B cell (primary cell): ENCODE results near the gene PXMP2. TPM values are rescaled to one million over a fixed set of nuclear protein-coding genes. Genes with fewer than 3 reads are reported as not detected.

Experiments
- ATAC-seq: fragments of 200-7000 bp; cut with Tn5 transposase; one replicate; pipeline ENCODE4 v1.10.0; 2021; ENCODE audit warnings: low read depth, mild to moderate bottlenecking, moderate number of reproducible peaks, moderate library complexity
- CTCF ChIA-PET: fragments of 350-600 bp; sonication (Branson Sonifier 250); formaldehyde crosslinking; loops from one replicate; lab custom pipeline; 2021; ENCODE audit warnings: antibody characterized with exemption, inconsistent platforms; lab: Charles Lee
- POLR2A ChIA-PET: fragments of 350-600 bp; sonication (Branson Sonifier 250); formaldehyde crosslinking; loops from one replicate; lab custom pipeline; 2021; ENCODE audit warnings: antibody characterized with exemption; lab: Charles Lee
- DNase-seq: peaks from one replicate; pipeline ENCODE4 v3.0.0; 2013
- H2AFZ ChIP-seq: 2 replicates; pipeline ENCODE4 v1.6.1; 2012; ENCODE audit warnings: mild to moderate bottlenecking, low read depth, low read length; ENCODE audit not compliant: insufficient read depth, poor library complexity, severe bottlenecking
- H3K27ac ChIP-seq, 2 donors: 1 replicate in 1 of 2; 2 replicates in 1 of 2; pipeline ENCODE4 v1.5.1; 2012 to 2013; ENCODE audit warnings: low read length in 2 of 2, mild to moderate bottlenecking in 2 of 2, moderate library complexity in 1 of 2
- H3K27me3 ChIP-seq, 4 experiments: fragments of 200-600 bp in 1 of 4; sonication (generic) in 1 of 4; replicated peaks in 1 of 4; 1 replicate in 2 of 4; 2 replicates in 2 of 4; pipeline versions ENCODE4 v1.6.1 to v1.7.0; 2013 to 2016; ENCODE audit warnings: low read length in 3 of 4, mild to moderate bottlenecking in 2 of 4, mixed read lengths in 1 of 4, moderate library complexity in 1 of 4; ENCODE audit not compliant: insufficient read depth in 4 of 4, control insufficient read depth in 3 of 4; ENCODE audit errors: control extremely low read depth in 1 of 4
- H3K36me3 ChIP-seq, 2 experiments: replicated peaks in 1 of 2; 1 replicate in 1 of 2; 2 replicates in 1 of 2; pipeline versions ENCODE4 v1.6.1 to v1.7.1; 2013; ENCODE audit warnings: low read length in 1 of 2; ENCODE audit not compliant: insufficient read depth in 2 of 2, control insufficient read depth in 1 of 2; ENCODE audit errors: control extremely low read depth in 1 of 2, extremely low read depth in 1 of 2
- H3K4me1 ChIP-seq, 2 donors: fragments of 200-600 bp in 1 of 2; sonication (generic) in 1 of 2; 1 replicate in 1 of 2; 2 replicates in 1 of 2; pipeline versions ENCODE4 v1.5.1 to v1.6.1; 2013 to 2017; ENCODE audit warnings: low read length in 2 of 2; ENCODE audit not compliant: control insufficient read depth in 2 of 2, insufficient read depth in 2 of 2
- H3K4me2 ChIP-seq: replicated peaks from 2 replicates; pipeline ENCODE3; 2012; ENCODE audit warnings: mild to moderate bottlenecking, low read depth, low read length; ENCODE audit not compliant: poor library complexity, severe bottlenecking
- H3K4me3 ChIP-seq, 5 experiments: fragments of 200-600 bp in 1 of 5; sonication (generic) in 1 of 5; 1 replicate in 3 of 5; 2 replicates in 2 of 5; pipeline versions ENCODE4 v1.5.1 to v1.7.0; 2011 to 2016; ENCODE audit warnings: low read length in 4 of 5, mild to moderate bottlenecking in 4 of 5, low read depth in 2 of 5, control low read depth in 1 of 5, moderate library complexity in 1 of 5; ENCODE audit not compliant: insufficient read depth in 1 of 5; ENCODE audit errors: control extremely low read depth in 1 of 5, extremely low read depth in 1 of 5
- H3K79me2 ChIP-seq: fragments of 200-600 bp; sonication (generic); one replicate; pipeline ENCODE4 v1.6.0; 2016; ENCODE audit warnings: low read length; ENCODE audit not compliant: control insufficient read depth, insufficient read depth
- H3K9ac ChIP-seq: fragments of 200-600 bp; sonication (generic); 2 replicates; pipeline ENCODE4 v1.6.1; 2017; ENCODE audit warnings: mild to moderate bottlenecking, low read length, moderate library complexity
- H3K9me3 ChIP-seq, 3 donors: one replicate each; pipeline versions ENCODE4 v1.6.1 to v1.7.1; 2013; ENCODE audit warnings: low read length in 2 of 3; ENCODE audit not compliant: control insufficient read depth in 2 of 3, insufficient read depth in 1 of 3; ENCODE audit errors: control extremely low read depth in 1 of 3
- H4K20me1 ChIP-seq: 2 replicates; pipeline ENCODE4 v1.6.0; 2012; ENCODE audit warnings: mild to moderate bottlenecking, low read length; ENCODE audit not compliant: insufficient read depth, control insufficient read depth, poor library complexity, severe bottlenecking
- H3K27ac Mint-ChIP-seq: one replicate; pipeline ENCODE4 v1.8.0; 2021; ENCODE audit warnings: mixed read lengths
- H3K27me3 Mint-ChIP-seq: one replicate; pipeline ENCODE4 v1.8.0; 2021; ENCODE audit warnings: mixed read lengths
- H3K4me1 Mint-ChIP-seq: one replicate; pipeline ENCODE4 v1.8.0; 2021; ENCODE audit warnings: mixed read lengths
- H3K4me3 Mint-ChIP-seq: one replicate; pipeline ENCODE4 v1.8.0; 2021; ENCODE audit warnings: mixed read lengths
- H3K9me3 Mint-ChIP-seq: one replicate; pipeline ENCODE4 v1.8.0; 2022; ENCODE audit warnings: mixed read lengths; ENCODE audit not compliant: insufficient read depth
- CTCF ChIP-seq: fragments of 200-600 bp; IDR thresholded peaks from one replicate; pipeline ENCODE4 v1.8.0; 2022; ENCODE audit warnings: antibody characterized with exemption, mild to moderate bottlenecking
- EZH2 ChIP-seq: IDR thresholded peaks from 2 replicates; pipeline ENCODE4 v1.6.1; 2012; ENCODE audit warnings: borderline replicate concordance, low read depth, mild to moderate bottlenecking, moderate library complexity, low read length; ENCODE audit not compliant: insufficient read depth, poor library complexity, severe bottlenecking
- WGBS: methylation state at CpG from one replicate; pipeline ENCODE4 v1.1.5; 2013; ENCODE audit warnings: missing lambda C conversion rate; ENCODE audit not compliant: insufficient coverage; 5-methylcytosine and 5-hydroxymethylcytosine counted together
- intact Hi-C: fragments of 100-400 bp; cut with micrococcal nuclease; formaldehyde crosslinking; loops from one replicate; pipeline ENCODE4 v1.10.0; 2022
- polyA plus RNA-seq: library from polyadenylated mRNA; depleted of rRNA; stranded (reverse); fragments of >200 nt; gene quantifications from 2 replicates; pipeline ENCODE4 v1.2.3, GENCODE V29; 2012
- total RNA-seq, 2 donors: library from RNA; stranded (reverse); fragments of 120-200 nt in 1 of 2; gene quantifications; 1 replicate in 1 of 2; 2 replicates in 1 of 2; pipeline versions ENCODE4 v1.2.3 to v1.2.4, GENCODE V29; 2013 to 2022

Gene PXMP2
- total and polyA plus RNA-seq, 2 donors (not counting 1 experiment from before 2014, with no cell fraction given) = 4.3 to 10.2 TPM

GRCh38 chr12:132658149-132658894, 29.1 kb upstream of the PXMP2 start:
- intact Hi-C loops = no loop called here
- Histone ChIP-seq H3K36me3 (peaks cover 14 to 67% of the 10 kb centered on the region in 2 experiments), H2AFZ (no peak overlapping the region), H3K4me2 (no peak overlapping the region), H4K20me1 (no peaks in the 10 kb centered on the region), H3K4me1 (no peaks in the 10 kb centered on the region), H3K9me3 (no peaks in the 10 kb centered on the region), H3K27me3 (no peaks in the 10 kb centered on the region), H3K27ac (no peak overlapping the region), H3K4me3 (no peak overlapping the region), H3K79me2 (no peaks in the 10 kb centered on the region), H3K9ac (no peak overlapping the region)
- CTCF ChIA-PET = interaction anchor here (0.8 kb wide), 1 partner anchor 43 kb away, joined by 3 read pairs; no protein-coding TSS in a partner anchor
- DNase-seq (no peak), ATAC-seq (no peak)
- no peaks in the 10 kb centered on the region for H3K4me1 Mint-ChIP-seq
- H3K9me3 Mint-ChIP-seq = no peaks in the 10 kb centered on the region
- TF ChIP-seq EZH2 (no peak), CTCF (no peak)
- POLR2A ChIA-PET = no interaction called here
- H3K27me3 Mint-ChIP-seq = no peaks in the 10 kb centered on the region
- H3K27ac Mint-ChIP-seq = no peak overlapping the region
- H3K4me3 Mint-ChIP-seq = no peak overlapping the region
- WGBS = 83% methylated on average over 29 of the region's 32 CpGs

- CTCF ChIA-PET = no interaction called here
These were observed 28.2 kb upstream of the PXMP2 start for GRCh38 chr12:132659146-132659545.

More at GRCh38 chr12:132659146-132659545, 28.2 kb upstream of the PXMP2 start:
- H3K27ac ChIP-seq = no peak overlapping the region
- H3K36me3 ChIP-seq = peaks cover 16 to 73% of the 10 kb centered on the region in 2 experiments
- Mint-ChIP-seq H3K27me3 (no peaks in the 10 kb centered on the region), H3K4me3 (no peak overlapping the region), H3K27ac (no peak overlapping the region), H3K4me1 (no peaks in the 10 kb centered on the region), H3K9me3 (no peaks in the 10 kb centered on the region)
- no peak overlapping the region for H3K4me3 ChIP-seq
- no peak overlapping the region for H2AFZ ChIP-seq
- H3K79me2 ChIP-seq = no peaks in the 10 kb centered on the region
- H4K20me1 ChIP-seq = no peaks in the 10 kb centered on the region
- TF ChIP-seq EZH2 = no peak
- TF ChIP-seq CTCF = no peak
- H3K27me3 ChIP-seq = no peaks in the 10 kb centered on the region
- intact Hi-C loops = no loop called here
- H3K9me3 ChIP-seq = no peaks in the 10 kb centered on the region
- ATAC-seq = no peak
- POLR2A ChIA-PET = no interaction called here
- WGBS = 92% methylated on average over 16 of the region's 16 CpGs
- no peak for DNase-seq
- H3K4me1 ChIP-seq = no peaks in the 10 kb centered on the region
- no peak overlapping the region for H3K9ac ChIP-seq
- H3K4me2 ChIP-seq = no peak overlapping the region
